Mesendoderm (in vitro differentiated cells): ENCODE results near the gene CCDC77. TPM values are rescaled to one million over a fixed set of nuclear protein-coding genes. Genes with fewer than 3 reads are reported as not detected.
A peak's percentile ranks its signal among the peaks of the same experiment; 100 is the strongest.

Experiments used
- DNase-seq: peaks from one replicate; pipeline ENCODE4 v3.0.0; 2013
- H2AK5ac ChIP-seq: 2 replicates; pipeline ENCODE4 v1.6.1; 2013; ENCODE audit warnings: low read length, inconsistent platforms
- H2BK120ac ChIP-seq: 2 replicates; pipeline ENCODE4 v1.6.1; 2013; ENCODE audit warnings: low read depth, mild to moderate bottlenecking, low read length, moderate library complexity, mixed read lengths
- H2BK15ac ChIP-seq: replicated peaks from 2 replicates; pipeline ENCODE4 v1.6.1; 2013; ENCODE audit warnings: low read depth, mild to moderate bottlenecking, moderate library complexity
- H2BK5ac ChIP-seq: 2 replicates; pipeline ENCODE4 v1.6.1; 2013; ENCODE audit warnings: low read length, inconsistent platforms
- H3K18ac ChIP-seq: 2 replicates; pipeline ENCODE4 v1.6.1; 2013; ENCODE audit warnings: mild to moderate bottlenecking, low read length, mixed read lengths
- H3K23ac ChIP-seq: one replicate; pipeline ENCODE4 v1.6.1; 2013; ENCODE audit warnings: low read length
- H3K27ac ChIP-seq: 2 replicates; pipeline ENCODE4 v1.5.1; 2013; ENCODE audit warnings: low read depth, mild to moderate bottlenecking, inconsistent platforms, low read length, moderate library complexity
- H3K27me3 ChIP-seq: 2 replicates; pipeline ENCODE4 v1.6.1; 2013; ENCODE audit warnings: low read length, control low read depth, mild to moderate bottlenecking, inconsistent platforms; ENCODE audit not compliant: insufficient read depth, poor library complexity
- H3K36me3 ChIP-seq: 2 replicates; pipeline ENCODE4 v1.6.1; 2013; ENCODE audit warnings: low read length, inconsistent platforms; ENCODE audit not compliant: control insufficient read depth, insufficient read depth
- H3K4ac ChIP-seq: one replicate; pipeline ENCODE4 v1.6.1; 2013; ENCODE audit warnings: low read depth, mild to moderate bottlenecking, low read length, moderate library complexity
- H3K4me1 ChIP-seq: 2 replicates; pipeline ENCODE4 v1.6.1; 2013; ENCODE audit warnings: low read depth, low read length, inconsistent platforms; ENCODE audit not compliant: control insufficient read depth
- H3K4me2 ChIP-seq: 2 replicates; pipeline ENCODE4 v1.6.1; 2013; ENCODE audit warnings: low read length
- H3K4me3 ChIP-seq: 2 replicates; pipeline ENCODE4 v1.5.1; 2013; ENCODE audit warnings: mild to moderate bottlenecking, low read length
- H3K56ac ChIP-seq: one replicate; pipeline ENCODE4 v1.6.1; 2013; ENCODE audit warnings: low read length
- H3K79me1 ChIP-seq: 2 replicates; pipeline ENCODE4 v1.6.1; 2013; ENCODE audit warnings: low read length, inconsistent platforms
- H3K79me2 ChIP-seq: 2 replicates; pipeline ENCODE4 v1.6.1; 2013; ENCODE audit warnings: mild to moderate bottlenecking, low read length; ENCODE audit not compliant: control insufficient read depth, insufficient read depth
- H3K9ac ChIP-seq: 2 replicates; pipeline ENCODE4 v1.6.1; 2013; ENCODE audit warnings: low read length, inconsistent platforms
- H4K5ac ChIP-seq: one replicate; pipeline ENCODE4 v1.6.1; 2013; ENCODE audit warnings: low read length
- H4K8ac ChIP-seq: one replicate; pipeline ENCODE4 v1.6.1; 2013; ENCODE audit warnings: low read depth, mild to moderate bottlenecking, control low read depth, low read length, moderate library complexity
- WGBS: extraction: QIAGEN DNeasy Blood & Tissue Kit; methylation state at CpG from one replicate; pipeline ENCODE4 v1.1.7; 2013; ENCODE audit warnings: low lambda C conversion rate, missing lambda C conversion rate; ENCODE audit not compliant: insufficient coverage; ENCODE audit errors: extremely low coverage; 5-methylcytosine and 5-hydroxymethylcytosine counted together
- polyA plus RNA-seq, 2 experiments: library from polyadenylated mRNA; stranded (reverse); fragments of 200-250 nt; gene quantifications; one replicate each; pipeline ENCODE4 v1.2.3, GENCODE V29; 2013

The CCDC77 gene
- 19.5 TPM for polyA plus RNA-seq (2013, experiment 1 of 2)
- polyA plus RNA-seq (2013, experiment 2 of 2): 21.2 TPM

GRCh38 chr12:401235-402028 is at the start of gene CCDC77:
Gene CCDC77 (plus strand): TSS chr12:401644. CDS start chr12:409384, 7,740 bp downstream.
- Histone ChIP-seq H4K5ac (peak within 1 kb of the TSS; percentile 95), H3K23ac (no peak within 1 kb of the TSS), H2BK5ac (no peak within 1 kb of the TSS), H3K79me1 (peaks cover 4% of the 10 kb centered on the region), H2BK15ac (no peak within 1 kb of the TSS), H2AK5ac (no peak within 1 kb of the TSS), H3K36me3 (no peaks in the 10 kb centered on the region), H2BK120ac (no peak within 1 kb of the TSS), H3K4me3 (peak within 1 kb of the TSS; percentile 98), H3K27me3 (no peaks in the 10 kb centered on the region), H4K8ac (peak within 1 kb of the TSS; percentile 82), H3K4me2 (peak within 1 kb of the TSS; percentile 79), H3K56ac (peak within 1 kb of the TSS; percentile 96), H3K18ac (no peak within 1 kb of the TSS), H3K9ac (peak within 1 kb of the TSS; percentile 92), H3K27ac (peak within 1 kb of the TSS; percentile 23), H3K79me2 (peaks cover 15% of the 10 kb centered on the region), H3K4ac (no peak within 1 kb of the TSS), H3K4me1 (peaks cover 2% of the 10 kb centered on the region)
- peak; percentile 96 for DNase-seq
- no CpG with 5 or more reads among the region's 45 CpGs for WGBS

GRCh38 chr12:356276-356988 is 45.0 kb upstream of the CCDC77 start:
- Histone ChIP-seq H3K79me2 (no peaks in the 10 kb centered on the region), H3K56ac (no peak overlapping the region), H3K23ac (no peak overlapping the region), H2BK15ac (no peak overlapping the region), H3K4me3 (no peak overlapping the region), H3K79me1 (no peaks in the 10 kb centered on the region), H3K9ac (no peak overlapping the region), H3K36me3 (peaks cover 1% of the 10 kb centered on the region), H2BK120ac (no peak overlapping the region), H4K8ac (no peak overlapping the region), H3K18ac (no peak overlapping the region), H3K27ac (no peak overlapping the region), H2AK5ac (no peak overlapping the region), H3K4ac (no peak overlapping the region), H3K4me2 (no peak overlapping the region), H3K27me3 (no peaks in the 10 kb centered on the region), H2BK5ac (no peak overlapping the region), H4K5ac (no peak overlapping the region), H3K4me1 (no peaks in the 10 kb centered on the region)
- whole genome bisulfite sequencing: no CpG with 5 or more reads among the region's 7 CpGs
- DNase-seq: no peak

DNA sequence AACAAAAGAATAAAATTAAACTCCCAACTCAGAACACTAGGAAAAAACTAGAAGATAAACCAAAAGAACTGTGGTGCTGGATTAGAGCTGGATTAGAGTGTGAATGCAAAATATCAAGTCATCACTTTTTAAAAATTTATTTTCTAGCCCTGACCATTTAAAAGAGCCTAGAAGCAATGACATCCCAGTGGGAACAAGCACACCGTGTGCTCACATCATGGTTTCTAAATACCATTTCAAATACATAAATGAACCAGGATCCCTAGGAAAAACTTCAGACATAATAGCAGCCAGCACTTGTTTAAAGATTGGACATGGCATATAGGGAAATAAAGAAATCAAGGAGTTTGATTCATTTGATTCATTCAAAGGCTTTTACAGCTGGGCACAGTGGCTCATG is 42.4 kb upstream of the CCDC77 start:
- Histone ChIP-seq H3K9ac (no peak overlapping the region), H3K4me1 (no peaks in the 10 kb centered on the region), H2BK5ac (no peak overlapping the region), H3K79me1 (no peaks in the 10 kb centered on the region), H3K23ac (no peak overlapping the region), H4K5ac (no peak overlapping the region), H3K56ac (no peak overlapping the region), H2AK5ac (no peak overlapping the region), H3K18ac (no peak overlapping the region), H3K27ac (no peak overlapping the region), H3K4ac (no peak overlapping the region), H2BK15ac (no peak overlapping the region), H4K8ac (no peak overlapping the region), H2BK120ac (no peak overlapping the region), H3K4me3 (no peak overlapping the region), H3K36me3 (peaks cover 1% of the 10 kb centered on the region), H3K27me3 (no peaks in the 10 kb centered on the region), H3K79me2 (no peaks in the 10 kb centered on the region), H3K4me2 (no peak overlapping the region)
- no CpG with 5 or more reads among the region's 1 CpG for WGBS
- no peak for DNase-seq

- no peak overlapping the region for H4K5ac ChIP-seq
- no peak overlapping the region for H2AK5ac ChIP-seq
- H3K4me2 ChIP-seq: no peak overlapping the region
- peaks cover 4% of the 10 kb centered on the region for H3K36me3 ChIP-seq
- no peak overlapping the region for H3K23ac ChIP-seq
- H3K79me1 ChIP-seq: no peaks in the 10 kb centered on the region
- H4K8ac ChIP-seq: no peak overlapping the region
- H3K18ac ChIP-seq: no peak overlapping the region
- no peak overlapping the region for H3K4ac ChIP-seq
- H3K4me3 ChIP-seq: no peak overlapping the region
- no peak overlapping the region for H3K27ac ChIP-seq
- H3K27me3 ChIP-seq: no peaks in the 10 kb centered on the region
- no peak overlapping the region for H3K56ac ChIP-seq
- H2BK15ac ChIP-seq: no peak overlapping the region
- no peak overlapping the region for H2BK120ac ChIP-seq
- H3K4me1 ChIP-seq: no peaks in the 10 kb centered on the region
- no peak overlapping the region for H2BK5ac ChIP-seq
- no CpG with 5 or more reads among the region's 2 CpGs for WGBS
- no peak overlapping the region for H3K9ac ChIP-seq
- no peaks in the 10 kb centered on the region for H3K79me2 ChIP-seq
- DNase-seq: no peak
Measured at GRCh38 chr12:366820-367219, 34.6 kb upstream of the CCDC77 start.

DNA sequence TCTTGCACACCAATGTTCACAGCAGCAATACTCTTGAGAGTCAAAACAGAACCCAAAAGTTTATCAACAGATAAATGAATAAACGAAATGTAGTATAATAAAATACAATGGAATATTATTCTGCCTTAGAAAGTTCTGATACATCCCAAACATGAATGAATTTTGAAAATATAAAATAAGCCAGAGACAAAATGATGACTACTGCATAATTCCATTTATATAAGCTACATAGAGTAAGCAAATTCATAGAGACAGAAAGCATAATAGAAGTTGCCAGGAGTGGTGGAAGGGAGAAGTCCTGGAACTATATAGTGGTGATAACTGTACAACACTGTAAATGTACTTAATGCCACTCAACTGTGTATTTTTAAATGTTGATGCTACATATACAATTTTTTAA is 33.5 kb upstream of the CCDC77 start:
- H3K4me2 ChIP-seq: no peak overlapping the region
- H3K23ac ChIP-seq: no peak overlapping the region
- H3K27me3 ChIP-seq: no peaks in the 10 kb centered on the region
- no peak overlapping the region for H3K56ac ChIP-seq
- no peak for DNase-seq
- H3K18ac ChIP-seq: no peak overlapping the region
- no peak overlapping the region for H2BK120ac ChIP-seq
- H2AK5ac ChIP-seq: no peak overlapping the region
- no peak overlapping the region for H2BK15ac ChIP-seq
- H3K27ac ChIP-seq: no peak overlapping the region
- no peaks in the 10 kb centered on the region for H3K79me2 ChIP-seq
- H3K9ac ChIP-seq: no peak overlapping the region
- H3K4ac ChIP-seq: no peak overlapping the region
- H4K5ac ChIP-seq: no peak overlapping the region
- H3K79me1 ChIP-seq: no peaks in the 10 kb centered on the region
- no peaks in the 10 kb centered on the region for H3K4me1 ChIP-seq
- H3K36me3 ChIP-seq: peaks cover 4% of the 10 kb centered on the region
- H4K8ac ChIP-seq: no peak overlapping the region
- no CpG with 5 or more reads among the region's 1 CpG for WGBS
- no peak overlapping the region for H3K4me3 ChIP-seq
- H2BK5ac ChIP-seq: no peak overlapping the region
